Astrocyte of the hippocampus (primary cell): ENCODE data around the gene DRC7.
"Not testable (repeated sequence)": the region's sequence is repeated elsewhere in the genome, so short reads cannot be mapped to it uniquely, and the experiment has no call there.

Experiments used
- DNase-seq: peaks from one replicate; pipeline ENCODE4 v3.0.0; 2011; ENCODE audit warnings: low read depth, low spot score

DRC7 gene

GRCh38 chr16:57693550-57693949 is 1.1 kb upstream of the DRC7 start:
- no peak for DNase-seq

GRCh38 chr16:57694231-57694724 is 328 bp upstream of the DRC7 start:
- DNase-seq, result no peak

- no peak for DNase-seq
Measured at GRCh38 chr16:57695680-57696069, 1.1 kb downstream of the DRC7 start.

- DNase-seq, result no peak
Measured at GRCh38 chr16:57696240-57696639, 1.6 kb downstream of the DRC7 start.

- DNase-seq, result no peak
Measured at GRCh38 chr16:57697896-57698537, 3.4 kb downstream of the DRC7 start.

GRCh38 chr16:57698812-57699405 is 4.3 kb downstream of the DRC7 start:
- DNase-seq, result no peak

GRCh38 chr16:57699481-57699880 is 4.9 kb downstream of the DRC7 start:
- no peak for DNase-seq

GRCh38 chr16:57699899-57700298 is 5.3 kb downstream of the DRC7 start:
- DNase-seq, result no peak

GRCh38 chr16:57700781-57701551 is 6.4 kb downstream of the DRC7 start:
- DNase-seq, result no peak

GRCh38 chr16:57701759-57702371 is 7.3 kb downstream of the DRC7 start:
- DNase-seq, result no peak

- DNase-seq, result no peak
Measured at GRCh38 chr16:57703416-57704010, 8.9 kb downstream of the DRC7 start.

GRCh38 chr16:57704011-57704904 is 9.7 kb downstream of the DRC7 start:
- no peak for DNase-seq

GRCh38 chr16:57704905-57705852 is 10.6 kb downstream of the DRC7 start:
- no peak for DNase-seq

GRCh38 chr16:57706717-57707116 is 12.1 kb downstream of the DRC7 start:
- DNase-seq, result no peak

- no peak for DNase-seq
Measured at GRCh38 chr16:57707331-57707730, 12.7 kb downstream of the DRC7 start.

- no peak for DNase-seq
Measured at GRCh38 chr16:57708168-57708567, 13.6 kb downstream of the DRC7 start.

GRCh38 chr16:57709663-57710062 is 15.1 kb downstream of the DRC7 start:
- DNase-seq, result no peak

- no peak for DNase-seq
Measured at GRCh38 chr16:57711346-57711745, 16.7 kb downstream of the DRC7 start.

- DNase-seq, result no peak
Measured at GRCh38 chr16:57711993-57712392, 17.4 kb downstream of the DRC7 start.

- not testable (repeated sequence) for DNase-seq
Measured at GRCh38 chr16:57712569-57712968, 18.0 kb downstream of the DRC7 start.
